Measurements from ENCODE around the gene RNF145. TPM values are rescaled to one million over a fixed set of nuclear protein-coding genes. Genes with fewer than 3 reads are reported as not detected.

The RNF145 gene
- total and polyA plus RNA-seq, 2 of the 13 experiments (the other 11 are each of a cell fraction or from before 2014, with no cell fraction given): 24.6 TPM

DNA sequence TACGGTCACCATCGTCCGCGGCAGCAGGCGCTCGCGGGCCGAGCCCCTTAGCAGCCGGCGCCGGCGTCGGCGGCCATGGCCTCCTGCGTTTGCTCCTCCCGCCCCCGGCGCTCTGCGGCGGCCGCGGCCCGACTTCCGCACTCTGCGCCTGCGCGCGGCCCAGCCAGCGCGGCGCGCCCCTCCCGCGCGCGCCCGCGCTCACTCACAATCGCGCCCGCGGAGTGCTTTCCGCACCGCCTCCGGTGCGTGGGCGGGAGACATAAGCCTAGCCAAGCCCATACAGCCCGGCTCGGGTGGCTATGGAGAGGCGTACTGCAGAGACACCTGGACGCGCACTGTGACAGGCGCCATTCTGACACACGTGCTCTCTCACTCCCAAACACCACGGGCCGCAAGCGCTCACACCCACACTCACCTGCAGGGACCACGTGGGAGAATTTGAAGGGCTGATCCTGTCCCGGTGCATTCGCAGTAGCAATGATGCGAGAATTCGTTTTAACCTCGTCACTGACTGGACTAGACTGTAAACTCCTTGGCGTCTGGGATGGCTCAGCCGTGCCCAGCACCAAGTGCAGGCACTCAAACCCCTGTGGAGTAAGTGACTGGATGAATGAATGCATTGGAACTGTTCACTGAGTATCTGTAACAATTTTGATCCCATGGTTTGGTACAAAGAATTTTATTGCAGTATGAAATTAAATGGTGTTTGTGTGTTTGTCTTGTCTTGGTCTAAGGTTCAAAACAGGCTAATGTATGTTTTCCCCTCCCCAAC, at the start of gene RNF145 (continued):
- TF ChIP-seq, protein P1, sequence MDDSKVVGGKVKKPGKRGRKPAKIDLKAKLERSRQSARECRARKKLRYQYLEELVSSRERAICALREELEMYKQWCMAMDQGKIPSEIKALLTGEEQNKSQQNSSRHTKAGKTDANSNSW (CRISPR knock-in tag; IDR thresholded peaks at IDR 0.05; ENCODE audit: borderline replicate concordance): 0 out of 2 replicates have a peak, but pooled peaks have one; percentile 69
- TF ChIP-seq PHB2 (IDR thresholded peaks at IDR 0.05; ENCODE audit: partially characterized antibody) (no peak), NCOA1 (CRISPR knock-in tag; IDR thresholded peaks at IDR 0.05) (no peak), TP53 (CRISPR knock-in tag; conservative IDR thresholded peaks at IDR 0.05) (0 out of 2 replicates have a peak, but pooled peaks have one; percentile 61), MXD4 (CRISPR knock-in tag; IDR thresholded peaks at IDR 0.05) (peak; percentile 96), SMARCC2 (IDR thresholded peaks at IDR 0.05) (no peak), ZNF672 (CRISPR knock-in tag; IDR thresholded peaks at IDR 0.05) (peak; percentile 22; the same call in 1 of the 2 replicates), ZNF850 (CRISPR knock-in tag; conservative IDR thresholded peaks at IDR 0.05) (no peak), NFKB2 (CRISPR knock-in tag; IDR thresholded peaks at IDR 0.05; ENCODE audit: borderline replicate concordance) (peak; percentile 90)
- TF ChIP-seq, protein P2, sequence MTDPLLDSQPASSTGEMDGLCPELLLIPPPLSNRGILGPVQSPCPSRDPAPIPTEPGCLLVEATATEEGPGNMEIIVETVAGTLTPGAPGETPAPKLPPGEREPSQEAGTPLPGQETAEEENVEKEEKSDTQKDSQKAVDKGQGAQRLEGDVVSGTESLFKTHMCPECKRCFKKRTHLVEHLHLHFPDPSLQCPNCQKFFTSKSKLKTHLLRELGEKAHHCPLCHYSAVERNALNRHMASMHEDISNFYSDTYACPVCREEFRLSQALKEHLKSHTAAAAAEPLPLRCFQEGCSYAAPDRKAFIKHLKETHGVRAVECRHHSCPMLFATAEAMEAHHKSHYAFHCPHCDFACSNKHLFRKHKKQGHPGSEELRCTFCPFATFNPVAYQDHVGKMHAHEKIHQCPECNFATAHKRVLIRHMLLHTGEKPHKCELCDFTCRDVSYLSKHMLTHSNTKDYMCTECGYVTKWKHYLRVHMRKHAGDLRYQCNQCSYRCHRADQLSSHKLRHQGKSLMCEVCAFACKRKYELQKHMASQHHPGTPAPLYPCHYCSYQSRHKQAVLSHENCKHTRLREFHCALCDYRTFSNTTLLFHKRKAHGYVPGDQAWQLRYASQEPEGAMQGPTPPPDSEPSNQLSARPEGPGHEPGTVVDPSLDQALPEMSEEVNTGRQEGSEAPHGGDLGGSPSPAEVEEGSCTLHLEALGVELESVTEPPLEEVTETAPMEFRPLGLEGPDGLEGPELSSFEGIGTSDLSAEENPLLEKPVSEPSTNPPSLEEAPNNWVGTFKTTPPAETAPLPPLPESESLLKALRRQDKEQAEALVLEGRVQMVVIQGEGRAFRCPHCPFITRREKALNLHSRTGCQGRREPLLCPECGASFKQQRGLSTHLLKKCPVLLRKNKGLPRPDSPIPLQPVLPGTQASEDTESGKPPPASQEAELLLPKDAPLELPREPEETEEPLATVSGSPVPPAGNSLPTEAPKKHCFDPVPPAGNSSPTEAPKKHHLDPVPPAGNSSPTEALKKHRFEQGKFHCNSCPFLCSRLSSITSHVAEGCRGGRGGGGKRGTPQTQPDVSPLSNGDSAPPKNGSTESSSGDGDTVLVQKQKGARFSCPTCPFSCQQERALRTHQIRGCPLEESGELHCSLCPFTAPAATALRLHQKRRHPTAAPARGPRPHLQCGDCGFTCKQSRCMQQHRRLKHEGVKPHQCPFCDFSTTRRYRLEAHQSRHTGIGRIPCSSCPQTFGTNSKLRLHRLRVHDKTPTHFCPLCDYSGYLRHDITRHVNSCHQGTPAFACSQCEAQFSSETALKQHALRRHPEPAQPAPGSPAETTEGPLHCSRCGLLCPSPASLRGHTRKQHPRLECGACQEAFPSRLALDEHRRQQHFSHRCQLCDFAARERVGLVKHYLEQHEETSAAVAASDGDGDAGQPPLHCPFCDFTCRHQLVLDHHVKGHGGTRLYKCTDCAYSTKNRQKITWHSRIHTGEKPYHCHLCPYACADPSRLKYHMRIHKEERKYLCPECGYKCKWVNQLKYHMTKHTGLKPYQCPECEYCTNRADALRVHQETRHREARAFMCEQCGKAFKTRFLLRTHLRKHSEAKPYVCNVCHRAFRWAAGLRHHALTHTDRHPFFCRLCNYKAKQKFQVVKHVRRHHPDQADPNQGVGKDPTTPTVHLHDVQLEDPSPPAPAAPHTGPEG (CRISPR knock-in tag; IDR thresholded peaks at IDR 0.05): peak; percentile 87; the same call in 1 of the 2 replicates
- TF ChIP-seq, protein P3, sequence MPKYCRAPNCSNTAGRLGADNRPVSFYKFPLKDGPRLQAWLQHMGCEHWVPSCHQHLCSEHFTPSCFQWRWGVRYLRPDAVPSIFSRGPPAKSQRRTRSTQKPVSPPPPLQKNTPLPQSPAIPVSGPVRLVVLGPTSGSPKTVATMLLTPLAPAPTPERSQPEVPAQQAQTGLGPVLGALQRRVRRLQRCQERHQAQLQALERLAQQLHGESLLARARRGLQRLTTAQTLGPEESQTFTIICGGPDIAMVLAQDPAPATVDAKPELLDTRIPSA (CRISPR knock-in tag; IDR thresholded peaks at IDR 0.05; ENCODE audit: borderline replicate concordance): no peak
- TF ChIP-seq, protein P4, sequence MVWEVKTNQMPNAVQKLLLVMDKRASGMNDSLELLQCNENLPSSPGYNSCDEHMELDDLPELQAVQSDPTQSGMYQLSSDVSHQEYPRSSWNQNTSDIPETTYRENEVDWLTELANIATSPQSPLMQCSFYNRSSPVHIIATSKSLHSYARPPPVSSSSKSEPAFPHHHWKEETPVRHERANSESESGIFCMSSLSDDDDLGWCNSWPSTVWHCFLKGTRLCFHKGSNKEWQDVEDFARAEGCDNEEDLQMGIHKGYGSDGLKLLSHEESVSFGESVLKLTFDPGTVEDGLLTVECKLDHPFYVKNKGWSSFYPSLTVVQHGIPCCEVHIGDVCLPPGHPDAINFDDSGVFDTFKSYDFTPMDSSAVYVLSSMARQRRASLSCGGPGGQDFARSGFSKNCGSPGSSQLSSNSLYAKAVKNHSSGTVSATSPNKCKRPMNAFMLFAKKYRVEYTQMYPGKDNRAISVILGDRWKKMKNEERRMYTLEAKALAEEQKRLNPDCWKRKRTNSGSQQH (CRISPR knock-in tag; IDR thresholded peaks at IDR 0.05; ENCODE audit: low read depth): peak; percentile 41; the same call in 1 of the 2 replicates
- TF ChIP-seq, protein P5, sequence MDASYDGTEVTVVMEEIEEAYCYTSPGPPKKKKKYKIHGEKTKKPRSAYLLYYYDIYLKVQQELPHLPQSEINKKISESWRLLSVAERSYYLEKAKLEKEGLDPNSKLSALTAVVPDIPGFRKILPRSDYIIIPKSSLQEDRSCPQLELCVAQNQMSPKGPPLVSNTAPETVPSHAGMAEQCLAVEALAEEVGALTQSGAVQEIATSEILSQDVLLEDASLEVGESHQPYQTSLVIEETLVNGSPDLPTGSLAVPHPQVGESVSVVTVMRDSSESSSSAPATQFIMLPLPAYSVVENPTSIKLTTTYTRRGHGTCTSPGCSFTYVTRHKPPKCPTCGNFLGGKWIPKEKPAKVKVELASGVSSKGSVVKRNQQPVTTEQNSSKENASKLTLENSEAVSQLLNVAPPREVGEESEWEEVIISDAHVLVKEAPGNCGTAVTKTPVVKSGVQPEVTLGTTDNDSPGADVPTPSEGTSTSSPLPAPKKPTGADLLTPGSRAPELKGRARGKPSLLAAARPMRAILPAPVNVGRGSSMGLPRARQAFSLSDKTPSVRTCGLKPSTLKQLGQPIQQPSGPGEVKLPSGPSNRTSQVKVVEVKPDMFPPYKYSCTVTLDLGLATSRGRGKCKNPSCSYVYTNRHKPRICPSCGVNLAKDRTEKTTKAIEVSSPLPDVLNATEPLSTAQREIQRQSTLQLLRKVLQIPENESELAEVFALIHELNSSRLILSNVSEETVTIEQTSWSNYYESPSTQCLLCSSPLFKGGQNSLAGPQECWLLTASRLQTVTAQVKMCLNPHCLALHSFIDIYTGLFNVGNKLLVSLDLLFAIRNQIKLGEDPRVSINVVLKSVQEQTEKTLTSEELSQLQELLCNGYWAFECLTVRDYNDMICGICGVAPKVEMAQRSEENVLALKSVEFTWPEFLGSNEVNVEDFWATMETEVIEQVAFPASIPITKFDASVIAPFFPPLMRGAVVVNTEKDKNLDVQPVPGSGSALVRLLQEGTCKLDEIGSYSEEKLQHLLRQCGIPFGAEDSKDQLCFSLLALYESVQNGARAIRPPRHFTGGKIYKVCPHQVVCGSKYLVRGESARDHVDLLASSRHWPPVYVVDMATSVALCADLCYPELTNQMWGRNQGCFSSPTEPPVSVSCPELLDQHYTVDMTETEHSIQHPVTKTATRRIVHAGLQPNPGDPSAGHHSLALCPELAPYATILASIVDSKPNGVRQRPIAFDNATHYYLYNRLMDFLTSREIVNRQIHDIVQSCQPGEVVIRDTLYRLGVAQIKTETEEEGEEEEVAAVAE (CRISPR knock-in tag; IDR thresholded peaks at IDR 0.05; ENCODE audit: borderline replicate concordance): peak; percentile 70; the same call in 1 of the 2 replicates

All from HepG2 (cell line).